Cerebellar nuclear complex (tissue), 1 donor: ENCODE data around the gene HBD.
"Not testable (repeated sequence)": the region's sequence is repeated elsewhere in the genome, so short reads cannot be mapped to it uniquely, and the experiment has no call there.

Experiments used
- DNase-seq, 2 experiments: peaks; one replicate each; lab custom pipeline; 2025; lab: John Stamatoyannopoulos, UW

HBD gene

GRCh38 chr11:5252919-5253265 lies 18.6 kb upstream of the HBD start:
- DNase-seq, result no peak

- DNase-seq, result no peak
Measured at GRCh38 chr11:5252192-5252918, 18.1 kb upstream of the HBD start.

- no peak for DNase-seq
Measured at GRCh38 chr11:5251746-5252145, 17.5 kb upstream of the HBD start.

- no peak for DNase-seq
Measured at GRCh38 chr11:5250543-5251204, 16.4 kb upstream of the HBD start.

GRCh38 chr11:5249807-5250396 lies 15.6 kb upstream of the HBD start, which contains the start of gene HBG1:
HBG1 (minus strand) TSS chr11:5249857; CDS start chr11:5249804, 53 bp downstream.
- not testable (repeated sequence) for DNase-seq

GRCh38 chr11:5248498-5248897 lies 14.2 kb upstream of the HBD start:
- not testable (repeated sequence) for DNase-seq

GRCh38 chr11:5247472-5248192 lies 13.3 kb upstream of the HBD start:
- no peak for DNase-seq

- DNase-seq, result no peak
Measured at GRCh38 chr11:5246772-5247471, 12.6 kb upstream of the HBD start.

GRCh38 chr11:5245155-5245554 lies 10.9 kb upstream of the HBD start:
- DNase-seq, result no peak

- DNase-seq, result no peak
Measured at GRCh38 chr11:5243816-5244180, 9.5 kb upstream of the HBD start.

- DNase-seq, result no peak
Measured at GRCh38 chr11:5242933-5243815, 8.9 kb upstream of the HBD start.

GRCh38 chr11:5242208-5242607 lies 7.9 kb upstream of the HBD start:
- no peak for DNase-seq

- DNase-seq, result no peak
Measured at GRCh38 chr11:5241458-5241857, 7.2 kb upstream of the HBD start.

- DNase-seq, result no peak
Measured at GRCh38 chr11:5240458-5240857, 6.2 kb upstream of the HBD start.

GRCh38 chr11:5240056-5240455 lies 5.8 kb upstream of the HBD start:
- DNase-seq, result no peak

- no peak for DNase-seq
Measured at GRCh38 chr11:5239046-5239445, 4.8 kb upstream of the HBD start.

GRCh38 chr11:5238486-5238885 lies 4.2 kb upstream of the HBD start:
- DNase-seq, result no peak

GRCh38 chr11:5237420-5237819 lies 3.1 kb upstream of the HBD start:
- DNase-seq, result no peak

- no peak for DNase-seq
Measured at GRCh38 chr11:5235364-5236095, 1.2 kb upstream of the HBD start.

- no peak for DNase-seq
Measured at GRCh38 chr11:5233307-5233706, 976 bp downstream of the HBD start.
